GM06990 (cell line): ENCODE measurements around the gene CNIH2.

Source experiments
- DNase-seq: peaks from one replicate; pipeline ENCODE4 v3.0.0-alpha.2; 2011; ENCODE audit not compliant: insufficient read length; ENCODE audit errors: extremely low read depth
- H3K27me3 ChIP-seq: replicated peaks from 2 replicates; pipeline ENCODE4 v1.6.0; 2011; ENCODE audit warnings: low read length; ENCODE audit not compliant: control insufficient read depth, insufficient read depth
- H3K36me3 ChIP-seq: 2 replicates; pipeline ENCODE4 v1.5.1; 2011; ENCODE audit warnings: low read length; ENCODE audit not compliant: control insufficient read depth, insufficient read depth
- H3K4me3 ChIP-seq: replicated peaks from 2 replicates; pipeline ENCODE4 v1.5.1; 2011; ENCODE audit warnings: low read depth, mild to moderate bottlenecking, control low read depth, low read length
- CTCF ChIP-seq: IDR thresholded peaks from 2 replicates; pipeline ENCODE4 v1.5.1; 2011; ENCODE audit warnings: low read length, control low read depth, mild to moderate bottlenecking, inconsistent platforms; ENCODE audit not compliant: insufficient read depth, poor library complexity, severe bottlenecking

The CNIH2 gene

GRCh38 chr11:66287889-66288670 is 10.1 kb downstream of the CNIH2 start:
- Histone ChIP-seq H3K4me3 (peak overlapping the region; percentile 71), H3K36me3 (peaks cover 12% of the 10 kb centered on the region), H3K27me3 (peaks cover under 1% of the 10 kb centered on the region)
- no peak for TF ChIP-seq CTCF
- no peak for DNase-seq

GRCh38 chr11:66288671-66289547 is 10.9 kb downstream of the CNIH2 start, which contains the start of gene YIF1A:
TSS of gene YIF1A (minus strand) at chr11:66289143. CDS start at chr11:66288985, 158 bp downstream.
- TF ChIP-seq CTCF: peak; percentile 9
- peaks cover 12% of the 10 kb centered on the region for H3K36me3 ChIP-seq
- peaks cover 1% of the 10 kb centered on the region for H3K27me3 ChIP-seq
- peak; percentile 98 for DNase-seq
- peak within 1 kb of the TSS; percentile 71 for H3K4me3 ChIP-seq

GRCh38 chr11:66289548-66290329 is 11.8 kb downstream of the CNIH2 start:
- no peak for DNase-seq
- peaks cover 12% of the 10 kb centered on the region for H3K36me3 ChIP-seq
- TF ChIP-seq CTCF: no peak
- H3K27me3 ChIP-seq: peaks cover 1% of the 10 kb centered on the region
- peak overlapping the region; percentile 71 for H3K4me3 ChIP-seq

- TF ChIP-seq CTCF: no peak
- Histone ChIP-seq H3K36me3 (peaks cover 6% of the 10 kb centered on the region), H3K4me3 (no peak overlapping the region; the same call in 1 of the 2 replicates), H3K27me3 (peaks cover 1% of the 10 kb centered on the region)
- no peak for DNase-seq
These were observed 12.3 kb downstream of the CNIH2 start for GRCh38 chr11:66290330-66290621.

GRCh38 chr11:66291303-66291705 is 13.3 kb downstream of the CNIH2 start:
- Histone ChIP-seq H3K4me3 (no peak overlapping the region), H3K36me3 (no peaks in the 10 kb centered on the region; the same call in 1 of the 2 replicates), H3K27me3 (peaks cover 1% of the 10 kb centered on the region)
- TF ChIP-seq CTCF: no peak
- no peak for DNase-seq
